K562 (cell line): ENCODE results near the gene SEPHS2. TPM values are rescaled to one million over a fixed set of nuclear protein-coding genes. Genes with fewer than 3 reads are reported as not detected.

Experiments used
- BRF1 ChIP-seq: IDR thresholded peaks from 3 replicates; pipeline ENCODE4 v1.6.1; 2011; ENCODE audit warnings: borderline replicate concordance, mild to moderate bottlenecking; ENCODE audit not compliant: insufficient read length; ENCODE audit errors: extremely low read depth
- DLX4 ChIP-seq: fragments of 250-450 bp; sonication (Bioruptor Pico); IDR thresholded peaks from 2 replicates; pipeline ENCODE4 v1.6.1; 2021; ENCODE audit warnings: mild to moderate bottlenecking
- MAX ChIP-seq: sonication (generic); formaldehyde crosslinking; IDR thresholded peaks from 2 replicates; pipeline ENCODE4 v1.9.0; 2022; ENCODE audit warnings: mild to moderate bottlenecking, missing genetic modification reagents
- NRF1 ChIP-seq, 2 experiments: fragments of 450-650 bp; IDR thresholded peaks in 1 of 2; conservative IDR thresholded peaks in 1 of 2; 2 replicates each; pipeline ENCODE4 v1.6.1; 2014; ENCODE audit warnings: mild to moderate bottlenecking in 2 of 2
- PBX2 ChIP-seq, 2 experiments: IDR thresholded peaks in 1 of 2; conservative IDR thresholded peaks in 1 of 2; 2 replicates each; pipeline ENCODE4 v1.6.1; 2016; ENCODE audit warnings: low read depth in 2 of 2, mild to moderate bottlenecking in 1 of 2, missing compliant biosample characterization in 1 of 2, missing genetic modification characterization in 1 of 2, moderate library complexity in 1 of 2
- POLR3G ChIP-seq: IDR thresholded peaks from 2 replicates; pipeline ENCODE4 v1.6.1; 2011; ENCODE audit not compliant: insufficient read length, insufficient replicate concordance; ENCODE audit errors: extremely low read depth
- RREB1 ChIP-seq: fragments of 250-450 bp; sonication (Bioruptor Pico); IDR thresholded peaks from 2 replicates; pipeline ENCODE4 v1.4.0; 2020
- SIN3A ChIP-seq, 2 experiments: fragments of 150-350 bp in 1 of 2; IDR thresholded peaks; 2 replicates each; pipeline ENCODE4 v1.6.1; 2011 to 2016; ENCODE audit warnings: borderline replicate concordance in 2 of 2, low read depth in 2 of 2, low read length in 2 of 2, mild to moderate bottlenecking in 2 of 2, moderate library complexity in 2 of 2; ENCODE audit not compliant: control insufficient read depth in 1 of 2
- SMARCA4 ChIP-seq: fragments of 450-650 bp; IDR thresholded peaks from 2 replicates; pipeline ENCODE4 v1.6.1; 2016
- STAT5B ChIP-seq: fragments of 250-450 bp; sonication (Bioruptor Pico); IDR thresholded peaks from 2 replicates; pipeline ENCODE4 v1.8.0; 2021; ENCODE audit warnings: mild to moderate bottlenecking, inconsistent platforms
- TFAP4 ChIP-seq: sonication (generic); formaldehyde crosslinking; IDR thresholded peaks from 2 replicates; pipeline ENCODE4 v1.8.0; 2022; ENCODE audit warnings: missing genetic modification reagents, mild to moderate bottlenecking, moderate library complexity, borderline replicate concordance
- TRIM25 ChIP-seq: fragments of 450-650 bp; IDR thresholded peaks from 2 replicates; pipeline ENCODE4 v1.7.0; 2016; ENCODE audit warnings: borderline replicate concordance
- ZNF212 ChIP-seq: fragments of 450-650 bp; formaldehyde crosslinking; IDR thresholded peaks from 2 replicates; pipeline ENCODE4 v1.4.0; 2020; ENCODE audit warnings: mild to moderate bottlenecking
- polyA plus RNA-seq, 8 experiments: library from polyadenylated mRNA; depleted of rRNA in 4 of 8; stranded (reverse) in 5 of 8; unstranded in 3 of 8; fragments of >200 nt; fragmentation: Nextera tagmentation in 2 of 8; fragmentation: Illumina TruSeq in 1 of 8; extraction: Ambion mirVana in 2 of 8; extraction: Trizol in 1 of 8; gene quantifications; 2 replicates each; pipeline versions ENCODE4 v1.2.1 to v1.2.3, GENCODE V29; 2011 to 2014; ENCODE audit warnings: inconsistent platforms in 1 of 8, missing spikeins in 1 of 8
- total RNA-seq, 7 experiments: library from RNA; depleted of rRNA in 6 of 7; stranded (reverse); fragments of >200 nt in 6 of 7; fragmentation: Illumina TruSeq in 2 of 7; extraction: Trizol in 2 of 7; gene quantifications; 2 replicates each; pipeline versions ENCODE4 v1.2.1 to v1.2.3, GENCODE V29; 2011 to 2021; ENCODE audit warnings: low replicate concordance in 1 of 7

The SEPHS2 gene
- total and polyA plus RNA-seq, 9 of the 15 experiments (the other 6 are each of a cell fraction or from before 2014, with no cell fraction given) = 20.9 to 90.6 (median 43.4) TPM

DNA sequence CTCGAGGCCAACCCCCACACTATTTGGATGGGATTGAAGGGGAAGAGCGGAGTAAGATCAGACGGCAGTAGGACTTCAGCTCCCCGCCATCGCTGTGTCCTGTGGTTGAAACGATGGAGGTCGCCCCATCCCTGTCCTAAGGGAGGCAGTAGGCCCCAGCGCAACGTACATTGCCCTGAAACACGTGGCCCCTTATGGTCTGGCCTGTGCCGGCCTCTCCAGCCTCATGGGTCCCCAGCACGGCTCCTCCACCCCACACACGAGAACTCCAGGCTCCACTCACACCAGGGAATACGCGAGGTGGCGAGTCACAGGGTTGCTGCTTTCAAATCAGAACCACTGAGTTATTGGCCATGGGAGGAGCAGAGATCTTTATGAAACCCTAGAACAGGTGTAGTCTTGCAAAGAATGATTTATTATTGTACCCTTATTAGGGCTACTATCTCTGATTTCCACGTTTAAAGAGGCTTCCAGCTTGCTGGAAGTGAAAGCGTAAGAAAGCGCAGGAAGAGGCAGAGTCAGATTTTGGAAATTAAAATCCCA, 15.2 kb downstream of the SEPHS2 start (continued):
- TF ChIP-seq TFAP4 (CRISPR knock-in tag) (no peak), DLX4 (CRISPR knock-in tag) (no peak), RREB1 (CRISPR knock-in tag) (no peak), BRF1 (no peak), STAT5B (CRISPR knock-in tag) (no peak), POLR3G (no peak), SMARCA4 (no peak; the same call in 1 of the 2 replicates), MAX (peak; percentile 92), NRF1 (conservative IDR thresholded peaks at IDR 0.05 in 1 of 2, IDR thresholded peaks at IDR 0.05 in 1 of 2) (peak in 1 of 2 experiments; percentile 1), ZNF212 (CRISPR knock-in tag) (no peak), TRIM25 (no peak), PBX2 (CRISPR knock-in tag; IDR thresholded peaks at IDR 0.05; ENCODE audit: low read depth) (no peak), PBX2 (tag; conservative IDR thresholded peaks at IDR 0.05; ENCODE audit: low read depth) (no peak), SIN3A (IDR thresholded peaks at IDR 0.05; ENCODE audit: borderline replicate concordance in 2 of 2, control insufficient read depth in 1 of 2, low read depth in 2 of 2, low read length in 2 of 2) (no peak)
